Spleen (tissue), 11 donors: ENCODE results near the gene FOXK2. TPM values are rescaled to one million over a fixed set of nuclear protein-coding genes. Genes with fewer than 3 reads are reported as not detected.

Experiments used
- DNase-seq: peaks from one replicate; pipeline ENCODE4 v3.0.0-alpha.2; 2020
- H3K27ac ChIP-seq, 8 donors: fragments of 200-600 bp; sonication (generic) in 7 of 8; 1 replicate in 4 of 8; 2 replicates in 4 of 8; pipeline versions ENCODE4 v1.5.0 to v1.8.0; 2016 to 2021; ENCODE audit warnings: inconsistent platforms in 4 of 8, mild to moderate bottlenecking in 4 of 8, moderate library complexity in 1 of 8
- H3K27me3 ChIP-seq, 7 donors: fragments of 200-600 bp; sonication (generic) in 6 of 7; replicated peaks in 1 of 7; 1 replicate in 4 of 7; 2 replicates in 3 of 7; pipeline versions ENCODE4 v1.5.0 to v1.8.0; 2016 to 2021; ENCODE audit warnings: inconsistent platforms in 3 of 7, mild to moderate bottlenecking in 1 of 7
- H3K36me3 ChIP-seq, 6 donors: fragments of 200-600 bp; sonication (generic) in 5 of 6; 1 replicate in 4 of 6; 2 replicates in 2 of 6; pipeline versions ENCODE4 v1.5.0 to v1.8.0; 2016 to 2021; ENCODE audit warnings: inconsistent platforms in 2 of 6
- H3K4me1 ChIP-seq, 6 donors: fragments of 200-600 bp; sonication (generic) in 5 of 6; 1 replicate in 3 of 6; 2 replicates in 3 of 6; pipeline versions ENCODE4 v1.5.0 to v1.8.0; 2016 to 2021; ENCODE audit warnings: inconsistent platforms in 3 of 6
- H3K4me3 ChIP-seq, 8 donors: fragments of 200-600 bp; sonication (generic) in 7 of 8; 1 replicate in 4 of 8; 2 replicates in 4 of 8; pipeline versions ENCODE4 v1.5.0 to v1.8.0; 2016 to 2021; ENCODE audit warnings: inconsistent platforms in 4 of 8, mild to moderate bottlenecking in 4 of 8, moderate library complexity in 2 of 8
- H3K9me3 ChIP-seq, 8 donors: fragments of 200-600 bp; sonication (generic) in 7 of 8; 1 replicate in 4 of 8; 2 replicates in 4 of 8; pipeline versions ENCODE4 v1.5.0 to v1.8.0; 2016 to 2021; ENCODE audit warnings: inconsistent platforms in 4 of 8
- CTCF ChIP-seq, 11 experiments: fragments of 200-600 bp in 7 of 11; fragments of 450-650 bp in 4 of 11; sonication (generic) in 4 of 11; IDR thresholded peaks in 8 of 11; conservative IDR thresholded peaks in 3 of 11; 1 replicate in 7 of 11; 2 replicates in 4 of 11; pipeline versions ENCODE4 v1.4.0 to v1.8.0; 2016 to 2021; ENCODE audit warnings: antibody characterized with exemption in 11 of 11, inconsistent platforms in 4 of 11, mild to moderate bottlenecking in 1 of 11
- POLR2A ChIP-seq, 3 donors: fragments of 450-650 bp; IDR thresholded peaks; one replicate each; pipeline ENCODE4 v1.5.1; 2017; ENCODE audit warnings: antibody characterized with exemption in 3 of 3, mild to moderate bottlenecking in 1 of 3
- POLR2AphosphoS5 ChIP-seq, 3 donors: sonication (generic); formaldehyde crosslinking; IDR thresholded peaks; one replicate each; pipeline ENCODE4 v1.5.1; 2017; ENCODE audit warnings: antibody characterized with exemption in 3 of 3
- WGBS, 5 donors: extraction: QIAGEN DNeasy Blood & Tissue Kit in 3 of 5; methylation state at CpG; one replicate each; pipeline versions ENCODE4 v1.1.5 to v1.1.7; 2013 to 2018; 5-methylcytosine and 5-hydroxymethylcytosine counted together
- intact Hi-C: fragments of 100-400 bp; cut with DNase I; formaldehyde crosslinking; loops from one replicate; pipeline ENCODE4 v1.15.0; 2023; ENCODE audit warnings: low total_unique reads
- polyA plus RNA-seq, 3 donors: library from polyadenylated mRNA; stranded (reverse); fragments of 200-250 nt; gene quantifications; one replicate each; pipeline ENCODE4 v1.2.1, GENCODE V29; 2013
- total RNA-seq, 7 donors: library from RNA; depleted of rRNA in 3 of 7; stranded (reverse); fragments of >200 nt in 3 of 7; fragmentation: NEBNext Ultra II Directional in 4 of 7; extraction: Animal tissue kit (Norgen Biotek cat#: 25700) in 4 of 7; gene quantifications; one replicate each; pipeline versions ENCODE4 v1.1.0 to v1.2.1, GENCODE V29; 2016 to 2021
- donor health status: healthy with polysubstance abuse.
- donor health status: DM: no; HTN: no; CAD: no; lungs with moderate emphysema.
- donor health status: DM: no; HTN: no; CAD: no.
- donor health status: Bipolar disorder and iron deficiency.
- donor health status: healthy.
- donor health status: DM: no; HTN: no; CAD: no.
- donor health status: DM: yes; HTN: yes; CAD: no.

Gene FOXK2
- total and polyA plus RNA-seq, 10 donors = 10.4 to 55.1 (median 45.2) TPM

- intact Hi-C loops = no loop called here
Measured at GRCh38 chr17:82517230-82517865, 2.2 kb upstream of the FOXK2 start.

DNA sequence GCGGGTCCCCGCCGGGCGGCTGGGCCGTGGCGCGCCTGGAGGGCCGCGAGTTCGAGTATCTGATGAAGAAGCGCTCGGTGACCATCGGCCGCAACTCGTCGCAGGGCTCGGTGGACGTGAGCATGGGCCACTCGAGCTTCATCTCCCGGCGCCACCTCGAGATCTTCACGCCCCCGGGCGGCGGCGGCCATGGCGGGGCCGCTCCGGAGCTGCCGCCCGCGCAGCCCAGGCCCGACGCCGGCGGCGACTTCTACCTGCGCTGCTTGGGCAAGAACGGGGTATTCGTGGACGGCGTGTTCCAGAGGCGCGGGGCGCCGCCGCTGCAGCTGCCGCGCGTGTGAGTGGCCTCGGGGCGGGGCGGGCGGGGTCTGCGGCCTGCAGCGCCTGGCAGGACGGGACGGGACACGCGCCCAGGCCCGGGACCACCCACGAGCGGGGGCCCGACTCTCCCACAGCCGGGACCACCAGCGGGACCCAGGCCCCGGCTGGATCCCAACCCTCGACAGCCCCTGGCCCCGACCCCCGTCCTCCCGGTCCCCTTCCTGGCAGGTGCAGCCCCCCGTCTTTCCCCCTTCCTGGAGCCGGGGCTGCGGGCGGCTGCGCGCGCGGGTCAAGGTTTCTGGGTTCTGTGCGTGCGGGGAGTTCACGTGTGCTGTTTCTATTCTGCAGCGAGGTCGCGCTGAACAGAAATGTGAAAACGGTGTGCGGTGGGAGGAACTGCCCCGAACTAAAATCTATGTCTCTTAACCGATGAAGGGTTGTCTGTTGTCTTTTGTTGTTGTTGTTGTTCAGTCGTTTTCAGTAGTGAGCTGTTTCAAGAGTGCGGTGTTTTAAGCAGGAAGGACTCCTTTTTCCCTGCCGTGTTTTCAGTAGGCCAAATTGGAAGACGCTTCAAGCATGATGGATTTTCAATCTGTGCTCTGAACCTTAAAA, 705 bp downstream of the FOXK2 start:
- no peaks in the 10 kb centered on the region for H3K27me3 ChIP-seq
- no peaks in the 10 kb centered on the region for H3K9me3 ChIP-seq
- peak overlapping the region; percentile 62 to 96 (median 78) for H3K4me3 ChIP-seq
- peak; percentile 87 for DNase-seq
- TF ChIP-seq CTCF (IDR thresholded peaks at IDR 0.05 in 8 of 11, conservative IDR thresholded peaks at IDR 0.05 in 3 of 11) (no peak), POLR2AphosphoS5 (IDR thresholded peaks at IDR 0.05) (peak in 2 of 3 donors; percentile 53 to 62)
- H3K4me1 ChIP-seq = peaks cover 35 to 63% (median 50%) of the 10 kb centered on the region in 6 donors
- 0 to 1% (median 0%) methylated on average over 21 to 94 of the region's 94 CpGs for WGBS, 5 donors
- peak overlapping the region; percentile 60 to 94 (median 86) for H3K27ac ChIP-seq
- intact Hi-C loops = no loop called here
- H3K36me3 ChIP-seq = no peaks in the 10 kb centered on the region

More at GRCh38 chr17:82517230-82517865, 2.2 kb upstream of the FOXK2 start:
- no peaks in the 10 kb centered on the region for H3K36me3 ChIP-seq
- 75 to 88% (median 81%) methylated on average over 10 of the region's 10 CpGs for WGBS, 5 donors
- H3K9me3 ChIP-seq = no peaks in the 10 kb centered on the region
- peaks cover 17 to 34% (median 22%) of the 10 kb centered on the region in 6 donors for H3K4me1 ChIP-seq
- peak overlapping the region in 4 of 8 donors; percentile 22 to 65 (median 53) for H3K27ac ChIP-seq
- no peak overlapping the region for H3K4me3 ChIP-seq
- TF ChIP-seq CTCF (IDR thresholded peaks at IDR 0.05 in 8 of 11, conservative IDR thresholded peaks at IDR 0.05 in 3 of 11) = no peak
- no peak for TF ChIP-seq POLR2A (IDR thresholded peaks at IDR 0.05)
- no peak for TF ChIP-seq POLR2AphosphoS5 (IDR thresholded peaks at IDR 0.05)
- DNase-seq = no peak
- no peaks in the 10 kb centered on the region for H3K27me3 ChIP-seq

GRCh38 chr17:82524540-82524939, 5.0 kb downstream of the FOXK2 start:
- TF ChIP-seq POLR2AphosphoS5 (IDR thresholded peaks at IDR 0.05) (no peak), CTCF (IDR thresholded peaks at IDR 0.05 in 8 of 11, conservative IDR thresholded peaks at IDR 0.05 in 3 of 11) (no peak), POLR2A (IDR thresholded peaks at IDR 0.05) (no peak)
- Histone ChIP-seq H3K36me3 (no peaks in the 10 kb centered on the region), H3K4me3 (no peak overlapping the region), H3K9me3 (no peaks in the 10 kb centered on the region), H3K27ac (peak overlapping the region in 2 of 8 donors; percentile 38 to 51), H3K4me1 (peaks cover 47 to 95% (median 82%) of the 10 kb centered on the region in 6 donors), H3K27me3 (no peaks in the 10 kb centered on the region)
- intact Hi-C loops = no loop called here
- WGBS, 5 donors = 31 to 44% (median 38%) methylated on average over 4 of the region's 4 CpGs
- no peak for DNase-seq

DNA sequence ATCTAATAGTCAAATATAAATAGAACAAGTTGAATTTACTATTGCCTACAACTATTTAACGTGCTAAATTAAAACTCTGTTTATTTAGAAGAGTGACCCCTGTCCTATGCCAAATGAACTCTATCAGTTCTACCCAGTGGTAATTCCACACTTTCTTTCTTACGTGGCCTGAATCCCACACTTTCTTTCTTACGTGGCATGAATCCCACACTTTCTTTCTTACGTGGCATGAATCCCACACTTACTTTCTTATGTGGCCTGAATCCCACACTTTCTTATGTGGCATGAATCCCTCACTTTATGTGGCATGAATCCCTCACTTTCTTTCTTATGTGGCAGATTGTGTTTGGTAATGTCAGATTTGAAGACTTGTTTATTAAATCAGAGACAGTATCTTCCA, 6.2 kb downstream of the FOXK2 start:
- DNase-seq = no peak
- Histone ChIP-seq H3K4me3 (no peak overlapping the region), H3K9me3 (no peaks in the 10 kb centered on the region), H3K36me3 (no peaks in the 10 kb centered on the region), H3K27ac (peak overlapping the region in 1 of 8 donors; percentile 2), H3K27me3 (no peaks in the 10 kb centered on the region), H3K4me1 (peaks cover 48 to 100% (median 85%) of the 10 kb centered on the region in 6 donors)
- intact Hi-C loops = no loop called here
- 57 to 85% (median 69%) methylated on average over 4 of the region's 4 CpGs for WGBS, 5 donors
- TF ChIP-seq POLR2A (IDR thresholded peaks at IDR 0.05) = no peak
- TF ChIP-seq POLR2AphosphoS5 (IDR thresholded peaks at IDR 0.05) = no peak
- no peak for TF ChIP-seq CTCF (IDR thresholded peaks at IDR 0.05 in 8 of 11, conservative IDR thresholded peaks at IDR 0.05 in 3 of 11)
